ENCODE data around the gene GSK3B.

GSK3B gene

DNA sequence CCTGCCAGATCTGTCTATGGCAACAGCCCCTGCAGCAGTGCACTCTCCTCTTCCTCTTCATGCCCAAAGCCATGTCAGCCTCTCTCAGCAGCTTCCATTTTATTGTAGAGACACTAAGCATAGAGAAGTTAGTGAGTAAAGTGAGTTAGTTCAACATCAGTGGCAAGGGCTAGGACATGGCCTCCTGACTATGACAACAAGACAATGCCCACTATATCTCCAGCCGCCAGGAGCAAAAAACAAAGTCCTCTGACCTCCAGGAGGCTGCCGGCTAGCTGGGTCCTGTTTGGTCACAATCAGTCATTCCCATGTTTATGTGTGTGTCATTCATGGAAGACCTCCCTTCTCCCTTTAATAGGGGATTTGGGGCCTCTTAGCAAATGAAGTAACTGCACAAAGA lies 297.5 kb downstream of the GSK3B start:
- ChIA-PET POLR2A (no interaction called here), CTCF (no interaction called here)
- TF ChIP-seq LEF1 (IDR thresholded peaks at IDR 0.05; ENCODE audit: borderline replicate concordance) (no peak), ELF4 (IDR thresholded peaks at IDR 0.05) (no peak), BHLHE40 (IDR thresholded peaks at IDR 0.05; ENCODE audit: borderline replicate concordance) (no peak), CTBP1 (IDR thresholded peaks at IDR 0.05; ENCODE audit: borderline replicate concordance) (no peak), NFRKB (IDR thresholded peaks at IDR 0.05) (no peak), SP1 (IDR thresholded peaks at IDR 0.05) (no peak), TARDBP (IDR thresholded peaks at IDR 0.05) (no peak), ARNT (IDR thresholded peaks at IDR 0.05) (no peak), FOXM1 (IDR thresholded peaks at IDR 0.05; ENCODE audit: borderline replicate concordance) (no peak), ZNF384 (IDR thresholded peaks at IDR 0.05) (no peak), HDGF (IDR thresholded peaks at IDR 0.05; ENCODE audit: borderline replicate concordance) (no peak), L3MBTL2 (conservative IDR thresholded peaks at IDR 0.05) (no peak), SUZ12 (IDR thresholded peaks at IDR 0.05) (no peak), FOXK2 (IDR thresholded peaks at IDR 0.05) (no peak), FOXA1 (IDR thresholded peaks at IDR 0.05) (no peak)
- TF ChIP-seq, protein P1, sequence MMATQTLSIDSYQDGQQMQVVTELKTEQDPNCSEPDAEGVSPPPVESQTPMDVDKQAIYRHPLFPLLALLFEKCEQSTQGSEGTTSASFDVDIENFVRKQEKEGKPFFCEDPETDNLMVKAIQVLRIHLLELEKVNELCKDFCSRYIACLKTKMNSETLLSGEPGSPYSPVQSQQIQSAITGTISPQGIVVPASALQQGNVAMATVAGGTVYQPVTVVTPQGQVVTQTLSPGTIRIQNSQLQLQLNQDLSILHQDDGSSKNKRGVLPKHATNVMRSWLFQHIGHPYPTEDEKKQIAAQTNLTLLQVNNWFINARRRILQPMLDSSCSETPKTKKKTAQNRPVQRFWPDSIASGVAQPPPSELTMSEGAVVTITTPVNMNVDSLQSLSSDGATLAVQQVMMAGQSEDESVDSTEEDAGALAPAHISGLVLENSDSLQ (IDR thresholded peaks at IDR 0.05): no peak
- DNase-seq (ENCODE audit: extremely low spot score): no peak

DNA sequence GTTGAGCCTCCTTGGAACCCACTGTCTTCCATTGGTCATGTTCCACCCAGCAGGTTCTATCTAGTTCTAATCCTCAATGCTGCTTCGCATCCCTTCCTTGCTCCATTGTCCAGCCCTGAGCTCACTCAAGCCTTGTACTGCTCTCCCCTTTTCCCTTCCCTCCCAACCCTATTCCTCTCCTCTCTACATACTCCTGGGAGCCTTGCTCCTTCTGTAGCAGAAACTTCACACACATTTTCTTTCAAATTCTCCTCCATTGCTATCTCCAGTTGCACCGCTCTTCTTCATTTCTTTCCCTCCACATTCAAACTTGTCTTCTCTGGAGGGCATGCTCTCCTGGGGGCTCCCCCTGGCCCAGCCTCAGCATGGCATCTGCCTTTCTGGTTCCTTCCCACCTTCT lies 297.9 kb downstream of the GSK3B start:
- POLR2A ChIA-PET: no interaction called here
- CTCF ChIA-PET: no interaction called here
- TF ChIP-seq FOXA1 (IDR thresholded peaks at IDR 0.05) (no peak), SP1 (IDR thresholded peaks at IDR 0.05) (no peak), LEF1 (IDR thresholded peaks at IDR 0.05; ENCODE audit: borderline replicate concordance) (no peak)
- no peak for DNase-seq (ENCODE audit: extremely low spot score)

DNA sequence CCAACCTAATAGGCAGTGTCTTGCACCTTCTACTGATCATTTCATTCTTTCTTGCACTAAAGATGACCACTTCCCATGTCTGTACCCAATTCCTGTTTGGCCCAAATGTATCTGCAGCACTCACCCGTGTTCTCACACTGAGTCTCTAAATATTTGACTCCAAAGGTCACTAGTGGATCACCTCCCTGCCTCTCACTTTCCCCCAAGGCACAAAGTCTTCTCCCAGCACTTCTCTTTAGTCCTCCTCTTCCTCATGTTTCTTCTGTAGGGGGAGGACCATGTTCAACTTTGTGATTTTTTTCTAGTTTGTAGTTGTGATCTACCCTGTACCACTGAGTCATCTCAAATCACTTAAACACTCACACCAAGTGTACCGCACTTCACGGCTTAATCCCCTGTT lies 298.4 kb downstream of the GSK3B start:
- ChIA-PET POLR2A (no interaction called here), CTCF (no interaction called here)
- no peak for DNase-seq (ENCODE audit: extremely low spot score)
- TF ChIP-seq, protein P1 (IDR thresholded peaks at IDR 0.05): no peak
- TF ChIP-seq TARDBP (IDR thresholded peaks at IDR 0.05) (no peak), FOXK2 (IDR thresholded peaks at IDR 0.05) (no peak), SP1 (IDR thresholded peaks at IDR 0.05) (no peak), SUZ12 (IDR thresholded peaks at IDR 0.05) (no peak), L3MBTL2 (conservative IDR thresholded peaks at IDR 0.05) (no peak), FOXM1 (IDR thresholded peaks at IDR 0.05; ENCODE audit: borderline replicate concordance) (no peak), NFRKB (IDR thresholded peaks at IDR 0.05) (no peak), LEF1 (IDR thresholded peaks at IDR 0.05; ENCODE audit: borderline replicate concordance) (no peak), BHLHE40 (IDR thresholded peaks at IDR 0.05; ENCODE audit: borderline replicate concordance) (no peak)

DNA sequence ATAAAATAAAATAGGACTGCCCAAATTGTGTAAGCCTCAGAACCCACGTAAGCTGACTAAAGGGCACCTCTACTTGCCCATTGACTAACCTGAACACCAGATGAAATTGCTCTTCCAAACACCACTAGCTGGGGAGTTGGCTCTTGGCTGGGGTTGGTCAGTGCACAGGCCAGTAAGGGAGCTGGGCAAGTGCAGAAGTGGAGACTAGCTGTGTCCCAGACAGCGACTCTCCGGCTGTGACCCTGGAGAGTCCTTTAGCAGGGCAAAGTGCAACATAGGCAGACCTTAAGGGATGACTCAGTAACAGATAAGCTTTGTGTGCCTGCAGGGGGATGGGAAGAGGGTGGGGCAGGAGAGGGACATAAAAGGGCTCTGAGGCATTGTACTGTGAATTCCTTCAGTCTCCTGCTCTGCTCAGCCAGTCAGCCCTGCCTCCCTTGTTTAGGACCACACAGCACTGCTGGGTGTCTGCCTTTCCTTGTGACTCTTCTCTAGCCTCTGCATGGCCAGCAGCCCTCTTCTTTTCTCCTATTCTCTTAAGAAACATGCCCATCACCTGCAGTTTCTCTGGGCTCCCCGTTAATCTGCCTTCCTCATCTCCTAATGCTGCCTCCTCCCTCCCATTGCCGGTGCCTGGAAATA lies 299.2 kb downstream of the GSK3B start:
- no peak for DNase-seq (ENCODE audit: extremely low spot score)
- ChIA-PET POLR2A (no interaction called here), CTCF (no interaction called here)
- TF ChIP-seq NFRKB (IDR thresholded peaks at IDR 0.05): no peak
- TF ChIP-seq LEF1 (IDR thresholded peaks at IDR 0.05; ENCODE audit: borderline replicate concordance): no peak
- TF ChIP-seq FOXM1 (IDR thresholded peaks at IDR 0.05; ENCODE audit: borderline replicate concordance): no peak

DNA sequence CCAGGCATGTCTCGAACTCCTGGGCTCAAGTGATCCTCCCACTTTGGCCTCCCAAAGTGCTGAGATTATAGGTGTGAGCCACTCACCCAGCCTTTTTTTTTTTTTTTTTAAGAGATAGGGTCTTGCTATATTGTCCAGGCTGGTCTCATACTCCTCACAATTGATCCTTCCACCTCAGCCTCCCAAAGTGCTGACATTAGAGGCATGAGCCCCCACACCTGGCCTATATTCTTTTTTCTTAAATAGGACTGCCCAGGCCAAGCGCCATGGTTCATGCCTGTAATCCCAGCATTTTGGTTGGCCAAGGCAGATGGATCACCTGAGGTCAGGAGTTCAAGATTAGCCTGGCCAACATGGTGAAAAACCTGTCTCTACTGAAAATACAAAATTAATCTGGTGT lies 299.8 kb downstream of the GSK3B start:
- CTCF ChIA-PET: no interaction called here
- DNase-seq (ENCODE audit: extremely low spot score): no peak
- POLR2A ChIA-PET: no interaction called here
- no peak for TF ChIP-seq HDGF (IDR thresholded peaks at IDR 0.05; ENCODE audit: borderline replicate concordance)
- TF ChIP-seq L3MBTL2 (conservative IDR thresholded peaks at IDR 0.05): no peak
- no peak for TF ChIP-seq NFRKB (IDR thresholded peaks at IDR 0.05)
- no peak for TF ChIP-seq BHLHE40 (IDR thresholded peaks at IDR 0.05; ENCODE audit: borderline replicate concordance)
- TF ChIP-seq FOXA1 (IDR thresholded peaks at IDR 0.05): no peak
- no peak for TF ChIP-seq SP1 (IDR thresholded peaks at IDR 0.05)
- no peak for TF ChIP-seq ARNT (IDR thresholded peaks at IDR 0.05)
- TF ChIP-seq FOXM1 (IDR thresholded peaks at IDR 0.05; ENCODE audit: borderline replicate concordance): no peak
- TF ChIP-seq TARDBP (IDR thresholded peaks at IDR 0.05): no peak
- TF ChIP-seq LEF1 (IDR thresholded peaks at IDR 0.05; ENCODE audit: borderline replicate concordance): no peak
- no peak for TF ChIP-seq SUZ12 (IDR thresholded peaks at IDR 0.05)

DNA sequence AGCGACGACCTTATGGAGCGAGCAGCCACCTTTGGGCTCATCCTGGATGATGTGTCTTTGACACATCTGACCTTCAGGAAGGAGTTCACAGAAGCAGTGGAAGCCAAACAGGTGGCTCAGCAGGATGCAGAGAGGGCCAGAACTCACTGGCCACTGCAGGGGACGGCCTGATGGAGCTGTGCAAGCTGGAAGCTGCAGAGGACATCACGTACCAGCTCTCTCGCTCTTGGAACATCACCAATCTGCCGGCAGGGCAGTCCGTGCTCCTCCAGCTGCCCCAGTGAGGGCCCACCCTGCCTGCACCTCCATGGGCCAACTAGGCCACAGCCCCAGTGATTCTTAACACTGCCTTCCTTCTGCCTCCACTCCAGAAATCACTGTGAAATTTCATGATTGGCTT lies 302.0 kb downstream of the GSK3B start:
- no peak for DNase-seq (ENCODE audit: extremely low spot score)
- POLR2A ChIA-PET: no interaction called here
- CTCF ChIA-PET: no interaction called here
- TF ChIP-seq FOXA1 (IDR thresholded peaks at IDR 0.05) (no peak), SUZ12 (IDR thresholded peaks at IDR 0.05) (no peak), ELF4 (IDR thresholded peaks at IDR 0.05) (no peak), HDGF (IDR thresholded peaks at IDR 0.05; ENCODE audit: borderline replicate concordance) (no peak), SP1 (IDR thresholded peaks at IDR 0.05) (no peak), BHLHE40 (IDR thresholded peaks at IDR 0.05; ENCODE audit: borderline replicate concordance) (no peak), FOXK2 (IDR thresholded peaks at IDR 0.05) (no peak), TARDBP (IDR thresholded peaks at IDR 0.05) (no peak), FOXM1 (IDR thresholded peaks at IDR 0.05; ENCODE audit: borderline replicate concordance) (no peak), ZNF384 (IDR thresholded peaks at IDR 0.05) (no peak), ARNT (IDR thresholded peaks at IDR 0.05) (no peak), L3MBTL2 (conservative IDR thresholded peaks at IDR 0.05) (no peak), NFRKB (IDR thresholded peaks at IDR 0.05) (no peak), CTBP1 (IDR thresholded peaks at IDR 0.05; ENCODE audit: borderline replicate concordance) (no peak)
- TF ChIP-seq, protein P1 (IDR thresholded peaks at IDR 0.05): no peak

Data from HEK293T (cell line).